ENCODE data around the gene ABCD1.
"Not testable (repeated sequence)": the region's sequence is repeated elsewhere in the genome, so short reads cannot be mapped to it uniquely, and the experiment has no call there.

Gene ABCD1

DNA sequence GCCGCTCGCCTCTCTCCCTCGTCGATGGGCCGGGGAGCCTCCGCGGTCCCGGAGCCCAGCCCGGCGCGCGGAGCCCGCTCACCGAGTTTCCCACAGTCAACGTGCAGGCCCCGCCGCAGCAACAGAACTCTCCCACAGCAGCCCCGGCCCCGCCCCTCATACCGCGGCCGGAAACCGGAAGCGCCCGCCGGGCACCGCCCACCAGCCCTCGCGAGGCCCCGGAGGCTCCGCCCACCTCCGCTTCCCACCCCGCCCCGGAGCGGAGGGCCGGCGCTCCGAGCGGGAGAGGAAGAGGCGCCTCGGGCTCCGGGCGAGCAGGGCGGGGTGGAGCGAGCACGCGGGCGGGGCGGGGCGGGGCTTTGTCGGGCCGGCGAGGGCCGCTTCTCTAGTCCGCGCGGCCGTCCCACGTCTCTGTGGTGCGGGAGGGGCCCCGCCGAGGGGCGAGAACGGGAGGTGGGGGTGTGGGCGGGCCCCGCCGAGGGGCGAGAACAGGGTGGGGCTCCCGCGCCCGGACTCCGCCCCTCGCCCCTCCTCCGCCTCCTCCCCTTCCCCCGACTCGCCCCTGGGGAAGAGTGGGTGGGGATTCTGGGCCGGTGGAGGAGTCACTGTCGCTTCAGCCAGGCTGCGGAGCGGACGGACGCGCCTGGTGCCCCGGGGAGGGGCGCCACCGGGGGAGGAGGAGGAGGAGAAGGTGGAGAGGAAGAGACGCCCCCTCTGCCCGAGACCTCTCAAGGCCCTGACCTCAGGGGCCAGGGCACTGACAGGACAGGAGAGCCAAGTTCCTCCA is at the start of gene ABCD1, which contains the start of gene BCAP31:
TSS of gene ABCD1 (plus strand) at position 605 of the 787 bp plus-strand sequence. CDS start 411 bp downstream, outside the sequence.
TSS of gene BCAP31 (minus strand) at position 136 of the 787 bp plus-strand sequence. CDS start 1,143 bp downstream, outside the sequence.
- no peak for FAIRE-seq

DNA sequence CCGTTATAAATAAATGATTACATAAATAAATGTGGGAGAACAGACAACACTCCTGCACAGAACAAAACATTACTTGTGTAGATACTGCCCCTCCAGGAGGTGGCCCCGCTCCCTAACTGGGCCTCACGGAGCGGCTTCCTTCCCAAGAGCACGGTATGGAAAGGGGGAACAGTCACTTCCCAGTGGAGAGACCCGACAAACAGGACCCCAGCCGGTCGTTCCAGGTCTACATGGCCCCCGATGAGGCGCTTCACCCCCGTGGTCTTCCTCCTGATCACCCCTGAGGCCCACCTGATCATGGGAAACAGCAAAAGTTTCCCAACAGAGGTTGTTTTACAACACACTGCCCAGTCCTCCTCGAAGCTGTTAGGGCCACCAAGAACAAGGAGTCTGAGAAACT is 43.5 kb upstream of the ABCD1 start:
- FAIRE-seq = no peak

DNA sequence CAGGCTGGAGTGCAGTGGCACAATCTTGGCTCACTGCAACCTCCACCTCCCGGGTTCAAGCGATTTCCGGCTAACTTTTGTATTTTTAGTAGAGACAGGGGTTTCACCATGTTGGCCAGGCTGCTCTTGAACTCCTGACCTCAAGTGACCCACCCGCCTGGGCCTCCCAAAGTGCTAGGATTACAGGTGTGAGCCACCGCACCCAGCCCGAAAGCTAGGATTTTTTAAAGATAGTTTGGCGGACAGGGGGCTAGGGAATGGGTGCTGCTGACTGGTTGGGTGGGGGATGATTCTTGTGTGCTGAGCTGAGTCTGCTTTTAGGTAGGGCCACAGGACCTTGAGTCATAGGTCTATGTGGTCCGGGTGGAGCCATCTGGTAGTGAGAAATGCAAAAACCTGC is 41.2 kb upstream of the ABCD1 start:
- not testable (repeated sequence) for FAIRE-seq

DNA sequence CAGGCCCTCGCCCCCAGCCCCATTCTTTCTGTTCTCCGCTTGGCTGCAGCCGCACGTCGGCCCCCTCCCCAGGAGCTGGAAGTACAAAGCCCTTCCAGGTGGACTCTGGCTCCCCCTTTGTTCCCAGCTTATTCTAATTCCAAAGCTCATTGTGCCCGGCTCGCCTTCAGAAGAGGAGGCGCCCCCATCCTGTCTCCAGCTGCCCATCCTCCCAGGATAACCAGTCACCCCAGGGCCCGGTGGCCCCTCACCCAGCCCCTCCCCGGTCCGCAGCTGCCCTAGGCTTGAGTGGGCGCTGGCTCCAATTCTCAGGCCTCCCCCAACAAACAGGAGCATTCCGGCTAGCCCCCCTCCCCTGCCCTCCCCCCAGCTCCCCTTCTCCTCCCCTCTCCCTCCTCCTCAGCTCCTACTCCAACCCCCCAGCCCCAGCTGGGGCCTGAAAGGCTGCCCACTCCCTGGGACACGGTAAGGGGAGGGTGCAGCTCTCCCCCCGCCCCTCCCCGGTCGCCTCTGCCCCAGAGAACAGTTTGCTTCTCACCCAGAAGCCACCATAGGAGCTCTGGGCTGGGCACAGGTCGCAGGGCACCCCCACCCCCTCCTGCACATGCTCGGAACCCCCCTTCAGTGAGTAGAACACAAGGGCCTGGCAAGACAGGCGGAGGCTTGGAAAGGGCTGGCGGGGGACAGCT is 40.0 kb upstream of the ABCD1 start:
- FAIRE-seq = no peak

DNA sequence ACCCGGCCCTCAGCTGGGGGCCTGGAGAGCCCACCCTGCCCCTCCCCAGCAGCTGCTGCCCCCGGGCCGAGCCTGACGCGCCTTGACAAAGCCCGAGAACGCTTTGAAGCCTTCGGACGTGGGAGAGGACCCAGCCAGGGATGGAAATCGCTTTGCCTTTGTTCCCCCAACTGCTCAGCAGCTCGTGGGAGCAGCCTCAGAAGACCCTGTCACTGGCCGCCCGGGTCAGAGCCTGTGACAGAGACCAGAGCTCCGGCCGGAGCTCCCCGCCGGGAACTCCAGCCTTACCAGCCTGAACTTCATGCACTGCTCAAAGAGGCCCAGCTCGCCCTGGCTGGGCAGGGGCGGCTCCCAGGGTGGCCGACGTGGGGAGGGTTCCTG is 39.5 kb upstream of the ABCD1 start:
- no peak for FAIRE-seq

DNA sequence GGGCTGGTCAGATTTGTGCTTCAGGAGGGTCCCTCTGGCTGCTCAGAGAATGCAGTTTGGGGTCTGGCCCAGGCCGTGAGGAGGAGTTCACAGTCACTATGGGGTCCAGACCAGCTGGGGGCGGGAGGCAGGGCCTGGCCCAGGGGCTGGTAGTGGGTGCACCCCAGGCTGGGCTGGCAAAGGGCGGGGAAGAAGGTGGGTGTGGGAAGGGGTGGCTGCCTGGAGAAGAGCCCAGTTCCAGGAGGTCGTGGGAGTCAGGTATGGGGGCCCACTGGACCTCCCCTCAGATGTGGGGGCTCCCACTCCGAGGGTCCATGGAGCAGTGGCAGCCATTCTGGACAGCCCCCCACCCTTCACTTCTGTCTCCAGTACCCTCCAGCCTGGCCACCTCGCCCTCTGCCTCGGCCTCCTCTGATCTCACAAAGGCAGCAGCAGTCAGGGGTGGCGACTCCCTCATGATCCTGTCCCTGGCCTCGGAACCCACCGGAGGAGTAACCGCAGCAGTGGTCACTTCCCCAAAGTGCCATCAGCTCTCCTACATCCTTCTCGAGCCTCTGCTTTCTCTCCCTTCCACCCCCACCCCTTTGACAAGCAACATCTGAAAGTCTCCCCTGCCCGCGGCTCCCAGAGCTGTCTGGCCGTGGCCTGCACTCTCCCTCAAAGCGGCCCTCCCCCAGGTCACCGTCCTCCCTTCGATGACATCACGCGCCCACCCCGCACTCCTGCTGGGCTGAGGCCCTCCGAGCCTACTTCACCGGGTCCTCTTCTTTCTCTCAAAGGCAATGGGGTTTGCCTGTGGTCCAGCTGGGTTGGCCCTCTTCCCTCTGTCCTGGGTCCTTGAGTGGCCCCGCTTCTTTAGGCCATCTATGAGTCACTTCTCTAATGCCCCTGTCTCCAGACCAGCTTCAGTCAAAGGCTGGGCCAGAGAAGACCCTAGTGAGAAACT is 38.6 kb upstream of the ABCD1 start:
- FAIRE-seq = no peak

DNA sequence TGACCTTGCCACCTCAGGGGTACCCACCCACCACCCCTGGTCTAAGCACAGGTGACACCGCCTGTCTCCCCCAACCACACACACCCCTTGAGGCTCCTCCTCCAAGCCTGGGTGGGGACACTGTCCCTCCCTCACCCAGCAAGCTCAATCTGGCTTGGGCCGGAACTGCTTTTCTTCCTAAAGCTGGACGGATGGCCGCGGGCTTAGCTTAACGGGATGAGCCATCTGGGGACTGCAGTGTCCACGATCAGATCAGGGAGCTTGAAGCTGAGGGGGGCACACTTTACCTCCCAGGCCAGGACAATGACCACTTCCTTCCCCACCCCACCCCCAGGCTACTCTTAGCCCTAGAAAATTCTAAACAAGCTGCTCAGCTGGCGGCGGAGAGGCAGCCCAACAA is 37.9 kb upstream of the ABCD1 start:
- FAIRE-seq = no peak

DNA sequence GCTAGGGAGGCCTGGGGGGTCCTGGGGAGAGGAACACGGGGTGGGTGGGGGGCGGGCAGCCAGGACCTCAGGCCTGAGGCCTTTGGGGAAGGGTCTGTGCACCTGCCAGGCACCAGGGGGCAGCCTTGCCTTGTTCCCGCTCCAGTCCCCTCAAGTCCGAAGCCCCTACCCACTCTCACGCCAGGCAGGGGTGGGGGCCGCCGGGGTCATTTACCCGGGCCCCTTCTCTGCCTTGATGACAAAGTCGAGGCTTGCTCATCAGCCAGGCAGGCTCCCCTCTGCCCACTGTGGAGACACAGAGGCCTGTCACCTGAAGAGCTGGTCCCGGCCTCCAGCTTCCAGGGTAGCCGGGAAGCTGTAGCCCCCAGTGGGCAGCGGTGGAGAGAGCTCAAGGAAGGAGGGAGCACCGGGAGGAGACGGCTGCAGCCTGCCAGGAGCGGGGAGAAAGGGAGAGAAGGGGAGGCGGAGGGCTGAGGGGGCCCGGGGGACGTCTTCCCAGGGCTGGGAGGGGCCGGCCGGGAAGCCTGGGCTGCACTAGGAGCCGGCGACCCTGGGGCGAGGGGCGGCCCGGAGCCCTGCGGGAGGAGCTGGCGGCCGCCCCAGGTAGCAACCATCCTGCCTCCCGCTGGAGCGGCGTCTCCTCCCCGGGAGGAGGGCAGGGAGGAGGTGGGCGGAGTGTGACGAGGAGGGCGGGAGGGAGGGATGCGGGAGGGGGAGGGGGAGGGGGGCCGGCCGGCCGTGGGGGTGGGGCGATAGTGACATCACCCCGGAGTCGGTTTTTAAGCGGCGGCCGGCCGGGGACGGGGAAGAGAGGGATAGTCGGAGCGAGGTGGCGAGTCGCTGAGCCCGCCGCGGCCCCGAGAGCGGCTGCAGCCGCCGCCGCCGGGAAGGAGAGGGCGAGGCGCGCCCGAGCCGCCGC is 37.3 kb upstream of the ABCD1 start, which contains the start of gene SLC6A8:
TSS of gene SLC6A8 (plus strand) at position 806 of the 919 bp plus-strand sequence. CDS start 649 bp downstream, outside the sequence.
- no peak for FAIRE-seq

DNA sequence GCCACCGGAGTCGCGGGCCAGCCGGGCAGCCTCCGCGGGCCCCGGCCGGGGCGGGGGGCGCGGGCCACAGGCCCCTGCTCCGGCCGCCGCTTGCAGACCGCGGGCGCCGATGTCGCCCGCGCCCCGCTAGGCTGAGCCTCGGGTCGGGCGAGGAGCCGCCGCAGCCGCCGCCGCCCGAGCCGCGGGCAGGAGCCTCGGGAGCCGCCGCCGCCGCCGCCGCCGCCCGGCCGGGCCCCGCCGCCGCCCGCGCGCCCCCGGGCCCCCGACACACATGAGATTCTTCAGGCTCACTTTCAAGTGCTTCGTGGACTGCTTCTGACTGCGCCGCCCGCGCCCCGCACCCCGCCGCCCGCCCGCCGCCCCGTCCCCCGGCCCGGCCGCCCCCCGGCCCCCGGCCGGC is 36.6 kb upstream of the ABCD1 start:
- no peak for FAIRE-seq

DNA sequence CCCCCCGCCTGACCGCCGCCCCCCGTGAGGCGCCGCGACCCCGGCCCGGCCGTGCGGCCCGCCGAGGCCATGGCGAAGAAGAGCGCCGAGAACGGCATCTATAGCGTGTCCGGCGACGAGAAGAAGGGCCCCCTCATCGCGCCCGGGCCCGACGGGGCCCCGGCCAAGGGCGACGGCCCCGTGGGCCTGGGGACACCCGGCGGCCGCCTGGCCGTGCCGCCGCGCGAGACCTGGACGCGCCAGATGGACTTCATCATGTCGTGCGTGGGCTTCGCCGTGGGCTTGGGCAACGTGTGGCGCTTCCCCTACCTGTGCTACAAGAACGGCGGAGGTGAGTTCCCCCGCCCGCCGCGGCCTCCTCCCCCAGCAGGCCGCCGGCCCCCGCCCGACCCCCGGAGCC is 36.1 kb upstream of the ABCD1 start:
- no peak for FAIRE-seq

DNA sequence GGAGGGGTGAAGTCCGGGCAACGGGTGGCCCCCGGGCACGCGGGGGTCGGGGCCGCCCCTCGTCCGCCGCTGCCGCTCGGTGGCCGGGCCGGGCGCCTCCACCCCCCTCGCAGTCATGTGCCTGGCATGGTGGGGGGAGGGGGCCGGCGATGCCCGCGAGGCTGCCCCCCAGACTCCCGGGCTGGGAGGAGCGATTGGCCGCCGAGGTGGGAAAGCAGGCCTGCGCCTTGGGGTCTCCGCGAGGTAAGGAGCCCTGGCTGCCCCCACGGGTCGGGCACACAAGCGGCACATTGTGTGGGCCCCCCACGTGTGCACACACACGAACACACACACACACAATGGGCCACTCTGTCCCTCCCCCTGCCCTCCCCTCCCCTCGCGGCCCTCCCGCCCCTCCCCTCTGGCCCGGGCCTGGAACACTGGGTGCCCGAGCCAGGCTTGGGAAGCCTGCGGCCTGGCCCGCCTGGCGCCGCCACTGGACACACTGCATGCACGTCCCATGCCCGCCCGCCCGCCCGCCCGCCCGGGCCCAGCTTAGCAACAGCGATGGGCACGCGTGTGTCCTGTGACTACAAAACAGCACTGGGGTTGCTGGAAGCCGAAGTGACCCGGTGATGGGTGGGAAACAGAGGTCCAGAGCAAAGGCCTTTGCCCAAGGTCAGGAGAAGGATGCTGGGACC is 35.6 kb upstream of the ABCD1 start:
- FAIRE-seq = no peak

DNA sequence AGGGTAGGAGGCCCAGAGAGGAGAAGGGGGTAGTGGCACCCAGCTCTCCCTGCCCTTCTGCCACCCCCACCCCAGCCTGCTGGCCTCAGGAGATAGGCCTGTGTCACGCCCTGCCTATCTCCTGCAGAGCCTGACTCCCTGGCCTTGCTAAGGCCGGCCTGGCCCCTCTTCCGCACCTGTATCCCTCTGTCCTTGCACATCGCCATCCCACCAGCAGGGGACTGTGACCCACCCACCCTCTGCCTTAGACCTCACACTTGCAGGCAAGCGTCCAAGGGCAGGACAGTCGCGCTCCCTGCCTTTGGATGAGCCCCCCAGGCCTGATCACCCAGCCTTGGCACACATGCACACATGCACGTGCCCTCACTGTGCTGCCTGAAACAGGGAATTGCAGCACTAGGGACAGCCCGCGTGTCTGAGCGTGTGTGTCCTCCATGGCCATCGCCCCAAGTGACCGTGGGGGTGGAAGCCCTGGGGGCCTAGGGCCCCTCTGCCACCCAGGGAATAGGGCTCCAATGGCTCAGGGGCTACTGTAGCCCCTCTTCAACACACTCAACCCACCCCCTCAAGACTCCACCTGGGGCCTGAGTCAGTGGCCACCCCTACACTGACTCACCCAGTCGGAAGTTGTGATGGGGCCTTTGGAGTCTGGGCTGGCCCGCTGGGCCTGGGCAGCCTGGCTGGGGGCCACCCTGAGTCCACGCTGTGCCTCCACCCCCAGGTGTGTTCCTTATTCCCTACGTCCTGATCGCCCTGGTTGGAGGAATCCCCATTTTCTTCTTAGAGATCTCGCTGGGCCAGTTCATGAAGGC is 34.8 kb upstream of the ABCD1 start:
- no peak for FAIRE-seq

DNA sequence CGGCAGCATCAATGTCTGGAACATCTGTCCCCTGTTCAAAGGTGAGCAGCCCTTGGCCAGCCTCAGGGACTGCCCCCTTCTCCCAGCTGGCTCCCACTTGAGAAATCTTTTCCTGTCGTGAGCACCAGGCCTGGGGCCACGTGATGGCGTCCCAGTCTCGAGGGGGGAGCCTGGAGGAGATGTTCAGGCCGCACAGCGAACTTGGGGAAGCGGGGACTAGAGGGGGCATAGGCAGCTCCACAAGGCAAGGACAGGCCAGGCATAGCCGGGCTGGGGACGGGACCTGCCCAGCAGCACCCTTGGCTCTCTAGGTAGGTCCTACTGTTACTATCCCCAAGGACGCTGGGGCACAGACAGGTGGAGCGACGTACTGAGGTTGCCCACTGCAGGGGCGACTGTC is 34.2 kb upstream of the ABCD1 start:
- FAIRE-seq = no peak

DNA sequence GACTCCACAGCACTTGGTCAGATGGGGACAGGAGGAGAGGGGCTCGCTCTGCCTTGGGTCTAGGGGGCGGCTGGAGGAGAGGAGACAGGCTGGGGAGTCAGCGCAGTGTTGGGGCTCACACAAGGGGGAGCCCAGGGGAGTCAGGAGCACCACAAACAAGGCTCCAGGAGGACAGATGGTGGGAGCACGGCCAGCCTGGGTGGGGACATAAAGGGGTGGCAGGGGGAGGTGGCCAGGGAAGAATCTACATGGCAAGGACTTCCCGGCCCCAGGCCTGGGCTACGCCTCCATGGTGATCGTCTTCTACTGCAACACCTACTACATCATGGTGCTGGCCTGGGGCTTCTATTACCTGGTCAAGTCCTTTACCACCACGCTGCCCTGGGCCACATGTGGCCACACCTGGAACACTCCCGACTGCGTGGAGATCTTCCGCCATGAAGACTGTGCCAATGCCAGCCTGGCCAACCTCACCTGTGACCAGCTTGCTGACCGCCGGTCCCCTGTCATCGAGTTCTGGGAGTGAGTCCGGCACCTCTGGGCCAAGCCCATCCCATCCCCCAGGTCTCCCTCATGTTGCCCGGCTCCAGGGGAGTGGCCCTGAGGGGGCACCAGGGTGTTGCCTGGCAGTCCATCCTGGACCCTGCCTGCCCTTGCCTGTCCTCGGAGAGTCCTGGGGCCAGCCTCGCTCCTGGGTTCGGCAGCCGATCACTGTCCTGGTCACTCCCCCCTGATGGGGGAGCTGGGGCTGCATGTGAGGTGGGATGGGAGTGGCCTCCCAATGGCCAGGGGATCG is 33.4 kb upstream of the ABCD1 start:
- FAIRE-seq = not testable (repeated sequence)

DNA sequence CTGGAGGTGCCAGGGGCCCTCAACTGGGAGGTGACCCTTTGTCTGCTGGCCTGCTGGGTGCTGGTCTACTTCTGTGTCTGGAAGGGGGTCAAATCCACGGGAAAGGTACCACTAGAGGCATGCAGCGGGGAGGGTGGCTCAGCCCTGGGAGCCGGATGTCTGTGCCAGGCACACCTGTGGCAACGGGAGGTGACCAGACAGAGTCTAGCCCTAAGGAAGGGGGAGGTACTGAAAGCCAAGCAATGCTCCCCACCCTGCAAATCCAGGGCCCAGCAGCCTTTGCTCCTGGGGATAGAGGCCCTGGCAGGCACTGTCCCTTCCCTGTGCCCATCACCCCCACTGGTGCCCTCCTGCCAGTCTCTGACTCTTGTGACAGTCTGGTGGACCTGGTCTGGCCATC is 32.7 kb upstream of the ABCD1 start:
- no peak for FAIRE-seq

DNA sequence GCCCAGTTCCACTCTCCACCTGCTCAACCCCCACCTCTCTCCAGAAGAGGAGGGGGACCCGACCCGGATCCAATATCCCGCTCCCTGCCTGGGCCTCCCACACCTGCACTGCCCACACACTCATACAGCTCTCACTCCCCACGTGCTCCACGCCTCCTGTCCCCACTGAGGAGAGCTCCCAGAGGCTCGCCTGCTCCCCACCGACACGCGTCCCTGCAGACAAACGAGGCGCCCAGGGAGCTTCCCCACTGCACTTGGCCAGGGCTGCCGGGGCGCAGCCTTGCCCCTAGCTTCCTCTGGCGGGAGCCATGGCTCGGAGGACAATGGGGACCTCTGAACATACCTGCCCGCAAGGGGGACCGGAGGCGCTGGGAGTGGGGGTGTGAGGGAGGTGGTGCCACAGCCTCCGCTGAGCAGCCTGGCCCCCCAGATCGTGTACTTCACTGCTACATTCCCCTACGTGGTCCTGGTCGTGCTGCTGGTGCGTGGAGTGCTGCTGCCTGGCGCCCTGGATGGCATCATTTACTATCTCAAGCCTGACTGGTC is 32.0 kb upstream of the ABCD1 start:
- no peak for FAIRE-seq

DNA sequence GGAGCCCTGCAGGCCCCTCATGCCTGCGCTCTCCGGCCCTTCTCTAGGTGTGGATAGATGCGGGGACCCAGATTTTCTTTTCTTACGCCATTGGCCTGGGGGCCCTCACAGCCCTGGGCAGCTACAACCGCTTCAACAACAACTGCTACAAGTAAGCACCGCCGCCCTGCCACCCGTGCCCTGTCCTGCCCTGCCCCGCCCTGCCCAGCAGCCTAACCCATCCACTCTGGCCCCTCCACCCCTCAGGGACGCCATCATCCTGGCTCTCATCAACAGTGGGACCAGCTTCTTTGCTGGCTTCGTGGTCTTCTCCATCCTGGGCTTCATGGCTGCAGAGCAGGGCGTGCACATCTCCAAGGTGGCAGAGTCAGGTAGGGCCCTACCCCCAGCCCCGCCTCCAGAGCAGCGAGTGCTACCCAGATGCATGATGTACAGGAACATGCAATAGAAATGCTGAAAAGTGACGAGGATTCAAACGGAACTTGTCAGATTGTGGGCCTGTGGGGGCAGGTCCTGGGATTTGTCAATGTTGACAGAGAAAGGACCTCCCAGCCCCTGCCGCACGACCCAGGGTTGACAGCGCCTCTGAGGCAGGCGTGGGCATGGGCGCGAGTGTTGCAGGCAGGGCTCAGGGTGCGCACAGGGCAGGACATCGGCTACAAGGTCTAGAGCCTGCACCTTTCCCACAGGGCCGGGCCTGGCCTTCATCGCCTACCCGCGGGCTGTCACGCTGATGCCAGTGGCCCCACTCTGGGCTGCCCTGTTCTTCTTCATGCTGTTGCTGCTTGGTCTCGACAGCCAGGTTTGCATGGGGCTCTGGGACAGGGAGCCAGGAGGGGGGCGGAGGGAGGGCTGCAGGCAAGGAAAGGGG is 31.2 kb upstream of the ABCD1 start:
- FAIRE-seq = no peak

DNA sequence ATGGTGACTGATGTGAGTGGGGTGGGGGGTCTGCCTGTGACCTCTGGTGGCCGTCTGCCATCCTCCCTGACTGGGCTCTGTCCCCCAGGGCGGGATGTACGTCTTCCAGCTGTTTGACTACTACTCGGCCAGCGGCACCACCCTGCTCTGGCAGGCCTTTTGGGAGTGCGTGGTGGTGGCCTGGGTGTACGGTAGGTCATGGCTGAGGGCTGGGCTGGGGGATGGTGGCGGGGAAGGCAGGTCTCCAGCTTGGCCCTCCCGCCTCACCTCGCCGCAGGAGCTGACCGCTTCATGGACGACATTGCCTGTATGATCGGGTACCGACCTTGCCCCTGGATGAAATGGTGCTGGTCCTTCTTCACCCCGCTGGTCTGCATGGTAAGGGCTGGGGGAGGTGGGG is 30.4 kb upstream of the ABCD1 start:
- FAIRE-seq = not testable (repeated sequence)
